DOHH2 (cell line): ENCODE results near the gene CLIP2.

Experiments
- CTCF ChIP-seq: fragments of 200-600 bp; sonication (generic); IDR thresholded peaks from one replicate; pipeline ENCODE4 v1.5.1; 2014; ENCODE audit warnings: antibody characterized with exemption, mild to moderate bottlenecking, low read depth, low read length; ENCODE audit not compliant: poor library complexity, severe bottlenecking
- EZH2phosphoT487 ChIP-seq: fragments of 200-600 bp; sonication (generic); IDR thresholded peaks from 2 replicates; pipeline ENCODE4 v1.6.1; 2017; ENCODE audit warnings: borderline replicate concordance, mild to moderate bottlenecking, antibody characterized with exemption, low read length, moderate library complexity, mixed read lengths

GRCh38 chr7:74317146-74317782 is 28.1 kb downstream of the CLIP2 start:
- TF ChIP-seq CTCF, result no peak
- no peak for TF ChIP-seq EZH2phosphoT487
